ENCODE measurements around the gene ZNF256. TPM values are rescaled to one million over a fixed set of nuclear protein-coding genes. Genes with fewer than 3 reads are reported as not detected.

The ZNF256 gene
- total and polyA plus RNA-seq, 4 donors = 0.53 to 4.4 (median 1.1) TPM

DNA sequence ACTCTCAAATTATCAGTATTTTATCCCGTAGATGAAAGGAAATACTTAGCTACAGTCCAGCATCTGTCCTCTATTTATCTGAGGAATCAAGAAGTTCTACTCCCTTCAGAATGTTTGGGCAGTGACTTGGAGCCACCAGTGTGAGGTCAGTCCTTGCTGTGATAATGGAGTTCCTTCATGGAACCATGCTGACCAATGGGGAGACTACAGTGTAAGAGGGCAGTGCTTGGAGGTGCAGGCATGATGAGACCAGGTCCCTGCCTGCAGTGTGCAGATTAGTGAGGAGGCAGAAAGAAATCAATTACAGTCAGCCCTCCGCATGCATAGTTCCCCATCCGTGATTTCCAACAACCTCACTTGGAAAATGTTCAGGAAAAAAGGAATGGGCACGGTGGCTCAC is 26.9 kb upstream of the ZNF256 start, which contains the start of gene C19orf18:
TSS of gene C19orf18 (minus strand) at position 101 of the 400 bp plus-strand sequence. CDS start 102 bp downstream, outside the sequence.
- H3K9me3 ChIP-seq (ENCODE audit: control insufficient read depth in 4 of 4, low read length in 3 of 4) = peaks cover 54 to 86% (median 77%) of the 10 kb centered on the region in 4 donors
- H3K27ac ChIP-seq (ENCODE audit: low read depth in 1 of 2, low read length in 2 of 2) = no peak within 1 kb of the TSS
- no peak for DNase-seq (ENCODE audit: low spot score)
- TF ChIP-seq, protein P1, sequence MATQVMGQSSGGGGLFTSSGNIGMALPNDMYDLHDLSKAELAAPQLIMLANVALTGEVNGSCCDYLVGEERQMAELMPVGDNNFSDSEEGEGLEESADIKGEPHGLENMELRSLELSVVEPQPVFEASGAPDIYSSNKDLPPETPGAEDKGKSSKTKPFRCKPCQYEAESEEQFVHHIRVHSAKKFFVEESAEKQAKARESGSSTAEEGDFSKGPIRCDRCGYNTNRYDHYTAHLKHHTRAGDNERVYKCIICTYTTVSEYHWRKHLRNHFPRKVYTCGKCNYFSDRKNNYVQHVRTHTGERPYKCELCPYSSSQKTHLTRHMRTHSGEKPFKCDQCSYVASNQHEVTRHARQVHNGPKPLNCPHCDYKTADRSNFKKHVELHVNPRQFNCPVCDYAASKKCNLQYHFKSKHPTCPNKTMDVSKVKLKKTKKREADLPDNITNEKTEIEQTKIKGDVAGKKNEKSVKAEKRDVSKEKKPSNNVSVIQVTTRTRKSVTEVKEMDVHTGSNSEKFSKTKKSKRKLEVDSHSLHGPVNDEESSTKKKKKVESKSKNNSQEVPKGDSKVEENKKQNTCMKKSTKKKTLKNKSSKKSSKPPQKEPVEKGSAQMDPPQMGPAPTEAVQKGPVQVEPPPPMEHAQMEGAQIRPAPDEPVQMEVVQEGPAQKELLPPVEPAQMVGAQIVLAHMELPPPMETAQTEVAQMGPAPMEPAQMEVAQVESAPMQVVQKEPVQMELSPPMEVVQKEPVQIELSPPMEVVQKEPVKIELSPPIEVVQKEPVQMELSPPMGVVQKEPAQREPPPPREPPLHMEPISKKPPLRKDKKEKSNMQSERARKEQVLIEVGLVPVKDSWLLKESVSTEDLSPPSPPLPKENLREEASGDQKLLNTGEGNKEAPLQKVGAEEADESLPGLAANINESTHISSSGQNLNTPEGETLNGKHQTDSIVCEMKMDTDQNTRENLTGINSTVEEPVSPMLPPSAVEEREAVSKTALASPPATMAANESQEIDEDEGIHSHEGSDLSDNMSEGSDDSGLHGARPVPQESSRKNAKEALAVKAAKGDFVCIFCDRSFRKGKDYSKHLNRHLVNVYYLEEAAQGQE (IDR thresholded peaks at IDR 0.05) = no peak
- no peak for TF ChIP-seq HNF4A (conservative IDR thresholded peaks at IDR 0.05)
- TF ChIP-seq SP1 (IDR thresholded peaks at IDR 0.05) = no peak
- TF ChIP-seq, protein P2, sequence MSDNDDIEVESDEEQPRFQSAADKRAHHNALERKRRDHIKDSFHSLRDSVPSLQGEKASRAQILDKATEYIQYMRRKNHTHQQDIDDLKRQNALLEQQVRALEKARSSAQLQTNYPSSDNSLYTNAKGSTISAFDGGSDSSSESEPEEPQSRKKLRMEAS (IDR thresholded peaks at IDR 0.05) = no peak
- no peak for TF ChIP-seq JUND (IDR thresholded peaks at IDR 0.05)
- TF ChIP-seq, protein P3, sequence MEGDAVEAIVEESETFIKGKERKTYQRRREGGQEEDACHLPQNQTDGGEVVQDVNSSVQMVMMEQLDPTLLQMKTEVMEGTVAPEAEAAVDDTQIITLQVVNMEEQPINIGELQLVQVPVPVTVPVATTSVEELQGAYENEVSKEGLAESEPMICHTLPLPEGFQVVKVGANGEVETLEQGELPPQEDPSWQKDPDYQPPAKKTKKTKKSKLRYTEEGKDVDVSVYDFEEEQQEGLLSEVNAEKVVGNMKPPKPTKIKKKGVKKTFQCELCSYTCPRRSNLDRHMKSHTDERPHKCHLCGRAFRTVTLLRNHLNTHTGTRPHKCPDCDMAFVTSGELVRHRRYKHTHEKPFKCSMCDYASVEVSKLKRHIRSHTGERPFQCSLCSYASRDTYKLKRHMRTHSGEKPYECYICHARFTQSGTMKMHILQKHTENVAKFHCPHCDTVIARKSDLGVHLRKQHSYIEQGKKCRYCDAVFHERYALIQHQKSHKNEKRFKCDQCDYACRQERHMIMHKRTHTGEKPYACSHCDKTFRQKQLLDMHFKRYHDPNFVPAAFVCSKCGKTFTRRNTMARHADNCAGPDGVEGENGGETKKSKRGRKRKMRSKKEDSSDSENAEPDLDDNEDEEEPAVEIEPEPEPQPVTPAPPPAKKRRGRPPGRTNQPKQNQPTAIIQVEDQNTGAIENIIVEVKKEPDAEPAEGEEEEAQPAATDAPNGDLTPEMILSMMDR (IDR thresholded peaks at IDR 0.05; ENCODE audit: low read depth, low read length, missing input control) = no peak
- TF ChIP-seq TAF1 (conservative IDR thresholded peaks at IDR 0.05) = no peak
- no peak for TF ChIP-seq HNF4G (IDR thresholded peaks at IDR 0.05)
- TF ChIP-seq, protein P4, sequence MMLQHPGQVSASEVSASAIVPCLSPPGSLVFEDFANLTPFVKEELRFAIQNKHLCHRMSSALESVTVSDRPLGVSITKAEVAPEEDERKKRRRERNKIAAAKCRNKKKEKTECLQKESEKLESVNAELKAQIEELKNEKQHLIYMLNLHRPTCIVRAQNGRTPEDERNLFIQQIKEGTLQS (IDR thresholded peaks at IDR 0.05) = no peak
- no peak for TF ChIP-seq FOXA1 (IDR thresholded peaks at IDR 0.05)
- no peak for TF ChIP-seq YY1 (IDR thresholded peaks at IDR 0.05)
- TF ChIP-seq FOXA2 (IDR thresholded peaks at IDR 0.05) = no peak
- TF ChIP-seq, protein P5, sequence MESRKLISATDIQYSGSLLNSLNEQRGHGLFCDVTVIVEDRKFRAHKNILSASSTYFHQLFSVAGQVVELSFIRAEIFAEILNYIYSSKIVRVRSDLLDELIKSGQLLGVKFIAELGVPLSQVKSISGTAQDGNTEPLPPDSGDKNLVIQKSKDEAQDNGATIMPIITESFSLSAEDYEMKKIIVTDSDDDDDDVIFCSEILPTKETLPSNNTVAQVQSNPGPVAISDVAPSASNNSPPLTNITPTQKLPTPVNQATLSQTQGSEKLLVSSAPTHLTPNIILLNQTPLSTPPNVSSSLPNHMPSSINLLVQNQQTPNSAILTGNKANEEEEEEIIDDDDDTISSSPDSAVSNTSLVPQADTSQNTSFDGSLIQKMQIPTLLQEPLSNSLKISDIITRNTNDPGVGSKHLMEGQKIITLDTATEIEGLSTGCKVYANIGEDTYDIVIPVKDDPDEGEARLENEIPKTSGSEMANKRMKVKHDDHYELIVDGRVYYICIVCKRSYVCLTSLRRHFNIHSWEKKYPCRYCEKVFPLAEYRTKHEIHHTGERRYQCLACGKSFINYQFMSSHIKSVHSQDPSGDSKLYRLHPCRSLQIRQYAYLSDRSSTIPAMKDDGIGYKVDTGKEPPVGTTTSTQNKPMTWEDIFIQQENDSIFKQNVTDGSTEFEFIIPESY (IDR thresholded peaks at IDR 0.05) = no peak
- no peak for TF ChIP-seq GABPA (IDR thresholded peaks at IDR 0.05 in 1 of 2, conservative IDR thresholded peaks at IDR 0.05 in 1 of 2)
- no peak for TF ChIP-seq RXRA (IDR thresholded peaks at IDR 0.05)
- TF ChIP-seq NR2F2 (IDR thresholded peaks at IDR 0.05) = no peak
- no peak for TF ChIP-seq EGR1 (IDR thresholded peaks at IDR 0.05; ENCODE audit: low read depth in 2 of 2)
- peaks cover 6 to 26% (median 21%) of the 10 kb centered on the region in 4 donors for H3K36me3 ChIP-seq (ENCODE audit: control insufficient read depth in 4 of 4, insufficient read depth in 3 of 4, low read depth in 1 of 4, low read length in 3 of 4)
- peak within 1 kb of the TSS in 2 of 3 donors; percentile 56 to 64 for H3K4me3 ChIP-seq (ENCODE audit: low read depth in 1 of 3, low read length in 3 of 3)
- H3K9ac ChIP-seq (ENCODE audit: low read depth in 1 of 2, low read length in 2 of 2) = no peak within 1 kb of the TSS
- whole genome bisulfite sequencing = 86% methylated on average over 4 of the region's 4 CpGs
- no peaks in the 10 kb centered on the region for H3K4me1 ChIP-seq (ENCODE audit: control insufficient read depth in 4 of 4, insufficient read depth in 4 of 4, low read length in 3 of 4)
- H3K27me3 ChIP-seq (ENCODE audit: control insufficient read depth in 4 of 4, insufficient read depth in 4 of 4, low read length in 3 of 4) = no peaks in the 10 kb centered on the region

Measured in liver (tissue), 9 donors.